Neural crest cell (in vitro differentiated cells): ENCODE results near the gene FBXO27. TPM values are rescaled to one million over a fixed set of nuclear protein-coding genes. Genes with fewer than 3 reads are reported as not detected.

Source experiments
- DNase-seq: peaks from one replicate; pipeline ENCODE4 v3.0.0; 2021; ENCODE audit warnings: low read depth, mixed read lengths, low spot score
- H3K27ac Mint-ChIP-seq: one replicate; pipeline ENCODE4 v1.8.0; 2021; ENCODE audit warnings: mild to moderate bottlenecking, mixed read lengths; ENCODE audit not compliant: unreplicated experiment
- H3K27me3 Mint-ChIP-seq: 2 replicates; pipeline ENCODE4 v1.8.0; 2021; ENCODE audit warnings: low read depth, mild to moderate bottlenecking, mixed read lengths
- H3K36me3 Mint-ChIP-seq: 2 replicates; pipeline ENCODE4 v1.8.0; 2021; ENCODE audit warnings: low read depth, mild to moderate bottlenecking, mixed read lengths
- H3K4me1 Mint-ChIP-seq: 2 replicates; pipeline ENCODE4 v1.8.0; 2021; ENCODE audit warnings: mixed read lengths
- H3K4me3 Mint-ChIP-seq: one replicate; pipeline ENCODE4 v1.8.0; 2021; ENCODE audit warnings: mild to moderate bottlenecking, mixed read lengths
- H3K9me3 Mint-ChIP-seq: 2 replicates; pipeline ENCODE4 v1.8.0; 2021; ENCODE audit warnings: mixed read lengths
- long read RNA-seq: library from polyadenylated mRNA; unstranded; transcript quantifications from one replicate; pipeline ENCODE4 v2.0.0, GENCODE V29; 2020
- total RNA-seq: library from RNA; stranded (reverse); gene quantifications from 2 replicates; pipeline ENCODE4 v1.2.1, GENCODE V29; 2021
- TF ChIP-seq, protein P1 (sequence below): fragments of 200-600 bp; sonication (generic); conservative IDR thresholded peaks from 2 replicates; pipeline ENCODE4 v1.5.0; 2021; ENCODE audit warnings: antibody characterized with exemption, mild to moderate bottlenecking

The FBXO27 gene, protein sequence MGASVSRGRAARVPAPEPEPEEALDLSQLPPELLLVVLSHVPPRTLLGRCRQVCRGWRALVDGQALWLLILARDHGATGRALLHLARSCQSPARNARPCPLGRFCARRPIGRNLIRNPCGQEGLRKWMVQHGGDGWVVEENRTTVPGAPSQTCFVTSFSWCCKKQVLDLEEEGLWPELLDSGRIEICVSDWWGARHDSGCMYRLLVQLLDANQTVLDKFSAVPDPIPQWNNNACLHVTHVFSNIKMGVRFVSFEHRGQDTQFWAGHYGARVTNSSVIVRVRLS
- 4.9 and 6.8 TPM in 2 replicates for total RNA-seq
- long read RNA-seq, partial matches to known transcripts = 1 of 1 reads
- long read RNA-seq, other reads (novel, unspliced or antisense) = 0 of 1 reads

DNA sequence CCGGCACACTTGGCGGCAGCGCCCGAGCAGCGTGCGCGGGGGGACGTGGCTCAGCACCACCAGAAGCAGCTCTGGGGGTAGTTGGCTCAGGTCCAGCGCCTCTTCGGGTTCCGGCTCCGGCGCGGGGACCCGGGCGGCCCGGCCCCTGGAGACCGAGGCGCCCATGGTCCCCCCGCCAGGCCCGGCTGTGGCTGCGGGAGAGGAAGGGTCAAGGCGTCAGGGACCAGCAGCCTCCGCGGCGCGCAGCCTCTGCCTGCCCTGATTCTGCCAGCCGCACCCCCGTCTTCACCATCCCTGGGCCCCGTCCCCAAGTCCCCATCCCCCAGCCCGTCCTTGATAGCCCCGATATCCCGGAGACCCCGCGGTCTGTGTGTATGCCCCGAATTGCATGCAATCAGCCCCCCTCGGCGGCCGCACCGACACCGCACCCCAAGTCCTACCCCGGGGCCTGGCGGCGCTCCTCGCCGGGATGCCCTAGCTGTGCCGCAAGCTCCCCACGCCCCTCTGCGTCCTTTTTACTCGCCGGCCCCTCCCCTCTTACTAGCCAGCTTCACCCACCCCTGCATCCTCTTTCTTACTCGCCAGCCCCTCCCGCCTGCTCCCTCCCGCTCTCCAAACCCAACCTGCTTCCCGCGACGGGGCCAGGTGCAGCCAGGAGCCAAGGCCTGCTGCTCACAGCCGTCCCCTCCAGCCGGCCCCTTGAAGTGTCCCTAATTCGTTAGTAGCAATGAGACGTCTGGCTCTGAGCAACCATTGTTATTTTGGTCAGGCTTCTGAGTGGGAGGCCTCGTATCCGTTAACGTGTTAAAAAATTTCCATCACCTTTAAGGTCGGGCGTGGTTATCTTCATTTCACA is at the start of gene FBXO27:
TSS of gene FBXO27 (minus strand) at position 487 of the 856 bp plus-strand sequence. CDS start at position 165, 322 bp downstream.
- Mint-ChIP-seq H3K4me1 (no peaks in the 10 kb centered on the region), H3K27me3 (peaks cover 47% of the 10 kb centered on the region), H3K36me3 (peaks cover 3% of the 10 kb centered on the region), H3K27ac (no peak within 1 kb of the TSS), H3K4me3 (peak within 1 kb of the TSS; percentile 72), H3K9me3 (no peaks in the 10 kb centered on the region)
- TF ChIP-seq, protein P1, sequence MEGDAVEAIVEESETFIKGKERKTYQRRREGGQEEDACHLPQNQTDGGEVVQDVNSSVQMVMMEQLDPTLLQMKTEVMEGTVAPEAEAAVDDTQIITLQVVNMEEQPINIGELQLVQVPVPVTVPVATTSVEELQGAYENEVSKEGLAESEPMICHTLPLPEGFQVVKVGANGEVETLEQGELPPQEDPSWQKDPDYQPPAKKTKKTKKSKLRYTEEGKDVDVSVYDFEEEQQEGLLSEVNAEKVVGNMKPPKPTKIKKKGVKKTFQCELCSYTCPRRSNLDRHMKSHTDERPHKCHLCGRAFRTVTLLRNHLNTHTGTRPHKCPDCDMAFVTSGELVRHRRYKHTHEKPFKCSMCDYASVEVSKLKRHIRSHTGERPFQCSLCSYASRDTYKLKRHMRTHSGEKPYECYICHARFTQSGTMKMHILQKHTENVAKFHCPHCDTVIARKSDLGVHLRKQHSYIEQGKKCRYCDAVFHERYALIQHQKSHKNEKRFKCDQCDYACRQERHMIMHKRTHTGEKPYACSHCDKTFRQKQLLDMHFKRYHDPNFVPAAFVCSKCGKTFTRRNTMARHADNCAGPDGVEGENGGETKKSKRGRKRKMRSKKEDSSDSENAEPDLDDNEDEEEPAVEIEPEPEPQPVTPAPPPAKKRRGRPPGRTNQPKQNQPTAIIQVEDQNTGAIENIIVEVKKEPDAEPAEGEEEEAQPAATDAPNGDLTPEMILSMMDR = no peak
- DNase-seq = peak; percentile 5

DNA sequence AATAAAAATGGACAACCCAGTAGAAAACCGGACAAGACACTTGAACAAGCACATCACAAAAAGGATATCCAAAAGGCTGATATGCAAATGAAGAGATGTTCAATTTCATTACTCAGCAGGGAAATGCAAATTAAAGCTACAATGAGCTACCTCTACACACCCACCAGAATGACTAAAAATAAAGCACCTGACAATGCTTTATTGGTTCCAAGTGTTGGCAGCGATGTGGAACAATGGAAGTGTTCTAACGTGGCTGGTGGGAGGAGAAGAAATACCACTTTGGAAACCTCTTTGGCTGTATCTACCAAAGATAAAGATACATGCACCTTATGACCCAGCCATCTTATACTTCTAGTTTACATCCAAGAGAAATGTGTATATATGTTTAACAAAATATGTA is 48.1 kb upstream of the FBXO27 start:
- H3K27me3 Mint-ChIP-seq = peaks cover 83% of the 10 kb centered on the region

DNA sequence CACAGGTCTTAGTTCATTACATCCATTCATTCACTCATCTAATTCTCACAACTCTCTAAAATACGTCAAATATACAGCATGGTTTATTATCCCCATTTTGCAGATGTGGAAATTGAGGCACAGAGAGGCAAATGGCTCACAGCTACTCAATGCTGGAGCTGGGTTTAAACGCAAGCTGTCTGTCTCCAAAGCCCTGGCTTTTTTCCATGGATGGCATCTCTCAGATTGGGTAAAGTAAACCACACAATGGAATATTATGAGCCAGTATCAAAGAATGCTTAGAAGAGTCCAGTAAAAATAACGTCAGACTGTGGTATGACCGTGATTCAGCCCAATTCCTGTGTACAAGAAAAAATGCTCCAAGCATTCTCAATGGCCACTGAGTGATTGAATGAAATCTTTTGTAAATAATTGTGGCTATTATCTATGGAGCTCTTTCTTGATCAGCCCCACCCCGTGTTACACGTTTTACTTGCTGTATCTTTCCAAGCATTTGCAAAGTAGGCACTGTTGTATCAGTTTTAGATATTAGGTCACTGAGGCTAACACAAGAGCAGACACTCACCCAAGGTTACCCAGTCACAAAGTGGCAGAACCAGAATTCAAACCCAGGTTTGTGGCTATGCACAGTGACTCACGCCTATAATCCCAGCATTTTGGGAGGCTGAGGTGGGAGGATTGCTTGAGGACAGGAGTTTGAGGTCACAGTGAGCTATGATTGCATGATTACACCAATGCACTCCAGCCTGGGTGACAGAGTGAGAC is 46.3 kb upstream of the FBXO27 start:
- Mint-ChIP-seq H3K27ac (no peak overlapping the region), H3K36me3 (no peaks in the 10 kb centered on the region), H3K27me3 (peaks cover 70% of the 10 kb centered on the region), H3K4me1 (no peaks in the 10 kb centered on the region), H3K4me3 (no peak overlapping the region), H3K9me3 (no peaks in the 10 kb centered on the region)
- no peak for DNase-seq
- TF ChIP-seq, protein P1 = no peak

More for the DNA sequence above, 48.1 kb upstream of the FBXO27 start:
- no peak overlapping the region for H3K4me3 Mint-ChIP-seq
- no peak overlapping the region for H3K27ac Mint-ChIP-seq
- no peaks in the 10 kb centered on the region for H3K9me3 Mint-ChIP-seq
- no peak for DNase-seq
- H3K4me1 Mint-ChIP-seq = no peaks in the 10 kb centered on the region
- no peaks in the 10 kb centered on the region for H3K36me3 Mint-ChIP-seq
- TF ChIP-seq, protein P1 = no peak

DNA sequence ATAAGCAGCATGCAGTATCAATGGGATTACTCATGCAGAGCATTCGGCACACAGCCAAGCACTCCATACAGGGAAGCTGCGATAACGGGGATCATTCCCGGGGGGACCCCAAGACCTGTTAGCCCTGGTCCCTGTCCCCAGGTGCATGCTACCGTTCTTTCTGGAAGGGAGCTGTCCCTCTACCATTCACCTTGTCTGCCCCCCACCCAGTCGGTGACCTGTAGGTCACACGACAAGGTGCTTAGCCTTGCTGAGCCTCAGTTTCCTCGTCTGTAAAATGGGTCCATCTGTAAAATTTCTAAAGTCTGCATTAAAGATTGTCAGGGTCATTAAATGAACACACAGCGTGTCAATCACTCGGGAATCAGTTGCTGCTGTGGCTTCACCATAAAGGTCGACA is 45.0 kb upstream of the FBXO27 start:
- no peak overlapping the region for H3K27ac Mint-ChIP-seq

More for the DNA sequence above, 45.0 kb upstream of the FBXO27 start:
- H3K4me1 Mint-ChIP-seq = no peaks in the 10 kb centered on the region
- no peak for DNase-seq
- no peak overlapping the region for H3K4me3 Mint-ChIP-seq
- H3K36me3 Mint-ChIP-seq = no peaks in the 10 kb centered on the region
- TF ChIP-seq, protein P1 = no peak
- no peaks in the 10 kb centered on the region for H3K9me3 Mint-ChIP-seq
- H3K27me3 Mint-ChIP-seq = peaks cover 57% of the 10 kb centered on the region
